ENCODE measurements around the gene MLPH.
A peak's percentile ranks its signal among the peaks of the same experiment; 100 is the strongest.

MLPH gene

DNA sequence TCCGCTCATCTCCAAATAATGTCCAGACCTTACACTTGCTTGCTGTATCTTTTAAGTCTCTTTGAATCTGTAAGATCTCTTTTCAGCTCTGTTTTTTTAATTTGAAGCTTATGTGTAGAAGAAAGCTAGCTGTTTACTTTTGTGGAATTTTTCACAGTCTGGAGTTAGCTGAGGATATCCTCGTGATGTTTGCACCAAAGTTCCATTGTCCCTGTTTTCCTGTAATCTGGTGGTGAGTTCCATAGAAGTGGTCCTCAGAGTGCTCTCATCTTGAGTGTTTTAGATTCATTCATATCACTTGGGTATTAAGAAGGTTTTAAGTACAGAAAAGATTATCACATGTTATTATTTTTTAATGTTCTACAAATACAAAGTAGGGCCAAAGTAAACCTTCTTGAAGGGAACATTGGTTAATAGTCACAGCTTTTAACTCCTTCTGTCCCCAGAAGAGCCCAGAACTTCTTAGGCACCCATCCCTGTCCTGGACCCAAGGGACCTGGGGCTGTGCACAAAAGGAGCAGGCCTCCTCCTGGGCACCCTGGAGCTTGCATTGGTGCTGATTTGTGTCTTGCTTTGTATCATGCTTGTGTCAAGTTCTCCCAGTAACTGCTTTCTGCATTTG lies 15.0 kb downstream of the MLPH start:
- no peak for DNase-seq

DNA sequence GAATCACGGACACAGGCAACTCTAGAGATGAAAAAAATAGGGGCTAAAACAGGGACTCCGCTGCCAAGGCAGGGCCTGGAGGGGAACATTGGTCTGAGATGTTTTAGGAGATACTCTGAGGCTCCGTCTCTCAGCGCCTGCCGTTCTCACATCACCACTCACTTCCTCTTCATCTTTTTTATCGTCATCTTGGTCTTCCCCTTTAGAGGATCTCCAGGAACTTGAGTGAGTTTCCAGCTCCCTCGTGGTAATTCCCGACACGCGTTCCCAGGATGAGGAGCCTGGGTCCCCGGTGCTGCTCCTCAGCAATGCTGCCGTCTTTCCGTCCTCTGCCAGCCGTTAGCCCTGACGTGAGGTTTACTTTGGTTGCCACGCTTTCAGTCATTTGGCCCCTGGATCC lies 16.1 kb downstream of the MLPH start:
- no peak for DNase-seq

DNA sequence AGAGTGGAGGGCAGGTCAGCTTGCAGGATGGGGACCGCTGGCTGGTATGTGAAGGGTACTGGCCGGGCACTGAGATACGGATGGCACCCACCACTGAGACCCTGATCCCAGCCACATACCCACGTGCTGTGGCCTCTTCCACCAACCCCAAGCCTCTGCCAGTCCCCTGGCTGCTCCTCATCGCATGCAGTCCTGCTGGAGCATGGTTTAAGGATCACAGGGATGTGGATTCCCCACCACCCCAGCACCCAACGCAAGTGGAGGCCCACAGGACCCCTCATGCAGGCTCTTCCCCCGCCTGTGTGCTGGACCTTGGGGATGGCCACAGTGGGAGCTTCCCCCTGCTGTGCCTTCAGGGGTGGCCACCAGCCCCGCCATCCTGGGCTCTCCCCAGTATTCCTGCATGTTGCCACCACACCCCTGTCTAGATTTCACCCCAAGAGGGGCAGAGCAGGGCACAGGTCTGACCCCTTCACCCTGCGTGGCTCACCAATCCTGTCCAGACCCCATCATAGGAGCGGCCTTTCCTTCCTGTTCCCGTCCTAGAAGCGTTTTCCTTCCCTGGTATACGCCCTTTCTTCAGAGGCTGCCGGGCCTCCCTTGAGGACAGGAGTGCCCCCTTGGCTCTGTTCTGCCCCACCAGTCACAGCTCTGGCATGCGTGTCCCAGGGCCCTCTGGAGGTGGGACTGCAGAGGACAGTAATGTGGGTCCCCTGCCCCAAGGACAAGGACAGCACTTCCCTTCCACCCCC lies 18.3 kb downstream of the MLPH start:
- no peak for DNase-seq

DNA sequence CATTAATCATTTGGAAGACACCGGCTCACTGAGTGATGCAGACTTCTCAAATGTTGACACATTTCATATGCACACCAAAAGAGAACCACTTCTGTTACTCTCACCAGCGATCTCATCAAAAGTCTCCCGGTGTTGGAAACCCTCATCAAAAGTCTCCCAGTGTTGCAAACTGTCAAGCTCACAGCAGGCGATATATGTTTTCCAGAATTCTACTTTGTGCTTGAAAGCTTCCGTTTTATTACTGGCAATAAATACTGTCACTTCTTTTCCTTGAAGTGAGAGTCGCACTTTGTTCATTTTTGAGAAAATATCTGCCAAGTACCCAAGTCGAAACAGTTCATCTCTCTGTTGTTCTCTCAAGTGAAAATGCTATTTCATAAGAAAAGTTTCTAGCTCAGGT lies 20.5 kb downstream of the MLPH start:
- no peak for DNase-seq

DNA sequence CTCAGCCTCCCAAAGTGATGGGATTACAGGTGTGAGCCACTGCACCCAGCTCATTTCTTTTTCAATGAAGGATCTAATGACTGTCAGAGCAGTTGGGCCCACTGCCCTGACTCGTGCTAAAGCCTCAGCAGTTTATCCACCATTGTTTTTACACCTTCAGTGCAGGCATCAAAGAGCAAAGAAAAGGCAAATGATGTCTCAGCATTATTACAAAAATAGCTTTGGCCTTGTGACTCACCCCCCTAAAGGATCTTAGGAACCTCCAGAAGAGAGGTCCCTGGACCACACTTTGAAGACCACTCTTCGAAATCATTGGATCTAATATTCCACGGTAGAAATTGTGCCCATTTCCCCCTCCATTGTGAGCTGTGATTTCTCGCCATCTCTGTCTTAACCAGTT lies 21.3 kb downstream of the MLPH start:
- no peak for DNase-seq

DNA sequence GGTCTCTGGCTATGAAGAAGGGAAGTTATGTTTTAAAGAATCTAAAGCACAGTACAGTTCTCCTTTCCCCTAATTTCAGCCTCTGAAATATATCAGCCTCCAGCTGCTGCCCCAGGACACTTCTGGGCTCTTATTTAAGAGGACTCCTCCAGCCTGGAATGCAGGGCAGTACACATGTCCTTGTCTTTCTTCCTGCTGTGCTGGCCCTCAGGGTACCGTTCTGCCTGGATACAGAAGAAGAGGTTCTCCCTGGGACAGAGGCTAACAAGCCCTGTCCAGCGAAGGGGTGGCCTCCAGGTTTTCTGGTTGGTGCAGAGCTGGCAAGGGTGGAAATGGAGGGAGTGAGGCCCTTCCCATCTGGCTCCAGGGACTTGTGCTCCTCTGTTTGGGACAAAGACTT lies 22.1 kb downstream of the MLPH start:
- no peak for DNase-seq

DNA sequence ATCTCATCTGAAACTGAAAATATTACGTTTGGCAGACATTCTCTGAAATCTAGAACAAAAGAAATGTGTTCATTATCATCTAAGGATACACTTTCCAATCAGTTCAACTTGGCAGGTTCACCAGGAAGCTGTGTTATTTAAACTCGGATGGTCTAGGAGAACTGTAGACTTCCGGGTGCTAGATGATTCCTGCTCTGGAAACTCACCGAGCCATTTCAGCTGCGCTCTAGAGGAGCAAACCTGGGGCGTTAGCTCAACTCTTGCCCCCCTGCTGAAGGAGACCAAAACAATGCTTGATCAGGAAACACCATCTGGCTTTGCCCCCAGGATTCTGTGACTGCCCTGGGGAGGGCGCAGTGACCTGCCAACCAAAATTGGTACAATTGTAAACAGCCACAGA lies 22.9 kb downstream of the MLPH start:
- DNase-seq = no peak

GRCh38 chr2:237510502-237511217 lies 23.6 kb downstream of the MLPH start:
- DNase-seq = peak in 1 of 2 donors; percentile 1

DNA sequence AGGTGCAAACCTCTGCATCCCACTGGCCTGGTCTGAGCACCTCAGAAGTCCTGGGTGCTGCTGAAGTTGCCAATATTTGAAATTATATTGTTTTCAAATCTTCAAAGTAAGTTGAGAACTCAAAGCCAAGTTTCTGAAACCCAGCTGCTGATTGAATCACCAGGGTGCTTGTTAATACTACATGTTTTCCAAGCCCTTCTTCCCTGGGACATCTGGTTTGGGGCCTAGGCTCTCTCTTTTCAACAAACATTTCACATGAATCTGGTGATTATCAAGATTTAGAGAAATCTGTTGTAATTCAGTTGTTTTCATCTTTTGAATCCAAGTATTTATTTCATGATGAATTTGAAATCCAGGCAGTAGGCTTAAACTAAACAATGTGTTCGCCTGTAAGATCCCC lies 24.4 kb downstream of the MLPH start:
- no peak for DNase-seq

DNA sequence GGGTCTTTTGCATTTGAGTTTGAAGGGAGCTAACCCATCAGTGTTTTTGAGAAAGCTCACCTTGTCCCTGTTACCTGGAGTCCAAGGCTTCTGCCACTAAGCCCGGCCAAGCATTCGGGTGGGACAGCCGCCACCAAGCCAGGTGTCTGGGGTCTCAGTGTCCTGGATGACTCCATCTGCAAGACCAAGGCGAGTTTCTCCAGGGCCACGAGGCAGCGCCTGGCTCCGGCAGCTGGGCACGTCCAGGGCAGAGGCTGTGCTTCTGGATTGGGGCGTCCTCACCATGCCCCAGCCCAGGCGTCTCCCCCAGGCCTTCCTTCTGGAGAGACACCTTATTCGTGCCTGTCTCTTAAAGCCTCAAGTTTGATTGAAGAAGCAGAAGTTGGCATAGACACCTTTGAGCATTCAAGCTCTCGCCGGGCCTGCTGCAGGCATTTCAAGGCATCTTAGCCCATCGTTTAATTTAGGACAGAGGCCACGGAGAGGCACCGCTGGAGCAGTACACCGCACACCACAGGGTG lies 24.9 kb downstream of the MLPH start:
- DNase-seq = no peak

- peak; percentile 72 to 74 for DNase-seq
Observed at GRCh38 chr2:237512774-237513466, 25.9 kb downstream of the MLPH start.

GRCh38 chr2:237513693-237514092 lies 26.6 kb downstream of the MLPH start:
- DNase-seq = no peak

GRCh38 chr2:237514474-237515130 lies 27.6 kb downstream of the MLPH start:
- DNase-seq = no peak

- no peak for DNase-seq
Observed at GRCh38 chr2:237515166-237515565, 28.1 kb downstream of the MLPH start.

DNA sequence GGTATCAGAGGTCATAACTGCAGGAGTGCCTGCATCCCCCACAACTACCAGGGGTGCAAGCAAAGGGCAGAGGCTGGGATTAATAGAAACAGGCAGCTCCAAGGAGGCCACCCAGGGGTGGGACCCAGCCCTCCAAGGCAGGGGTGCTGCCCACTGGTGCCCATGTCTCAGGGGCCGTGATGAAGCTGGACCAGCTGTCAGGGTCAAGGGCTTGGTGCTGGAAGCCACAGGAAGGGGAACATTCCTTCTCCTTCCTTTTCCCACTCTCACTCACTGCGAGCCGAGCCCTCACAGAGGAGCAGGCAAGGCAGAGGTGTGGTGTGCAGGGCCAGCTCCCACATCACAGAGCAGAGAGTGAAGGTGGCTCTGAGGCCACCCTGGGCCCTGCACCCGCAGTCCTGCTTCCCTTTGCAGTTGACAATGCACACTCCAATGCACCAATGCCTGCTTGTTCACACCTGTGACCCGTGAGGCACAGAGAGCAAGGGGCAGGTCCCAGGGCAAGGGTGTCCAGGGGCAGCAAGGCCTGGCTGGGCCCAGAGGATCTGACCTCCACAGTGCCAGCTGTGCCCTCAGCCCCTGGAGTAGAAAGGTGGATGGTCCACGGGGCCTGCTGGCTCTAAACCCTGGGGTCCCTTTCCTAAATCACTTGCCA lies 28.7 kb downstream of the MLPH start:
- no peak for DNase-seq

DNA sequence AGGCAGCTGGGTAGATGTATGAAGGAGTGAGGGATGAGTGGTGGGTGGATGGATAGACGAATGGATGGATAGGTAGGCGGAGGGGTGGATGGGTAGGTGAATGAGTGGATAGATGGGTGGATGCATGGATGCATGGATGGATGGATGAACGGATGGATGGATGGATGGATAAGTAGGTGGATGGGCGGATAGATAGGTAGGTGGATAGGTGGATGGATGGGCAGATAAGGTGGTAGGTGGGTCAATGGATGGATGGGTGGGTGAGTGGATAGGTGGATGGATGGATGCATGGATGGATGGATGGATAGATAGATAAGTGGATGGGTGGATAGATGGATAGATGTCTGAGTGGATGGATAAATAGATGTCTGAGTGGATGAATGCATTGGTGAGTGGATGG lies 30.1 kb downstream of the MLPH start:
- no peak for DNase-seq

DNA sequence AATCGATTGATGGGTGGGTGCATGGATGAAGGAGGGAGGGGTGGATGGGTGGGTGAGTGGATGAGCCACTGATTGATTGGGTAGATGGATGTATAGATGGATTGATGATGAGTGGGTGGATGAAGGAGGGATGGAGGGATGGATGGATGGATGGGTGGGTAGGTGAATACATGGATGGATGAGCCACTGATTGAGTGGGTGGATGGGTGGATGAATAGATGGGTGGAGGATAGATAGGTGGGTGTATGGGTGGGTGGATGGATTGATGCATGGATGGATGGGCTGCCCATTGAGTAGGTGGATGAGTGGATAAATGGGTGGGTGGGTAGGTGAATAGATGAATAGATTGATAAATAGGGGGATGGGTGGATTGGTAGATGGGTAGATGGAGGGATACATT lies 30.9 kb downstream of the MLPH start:
- DNase-seq = no peak

DNA sequence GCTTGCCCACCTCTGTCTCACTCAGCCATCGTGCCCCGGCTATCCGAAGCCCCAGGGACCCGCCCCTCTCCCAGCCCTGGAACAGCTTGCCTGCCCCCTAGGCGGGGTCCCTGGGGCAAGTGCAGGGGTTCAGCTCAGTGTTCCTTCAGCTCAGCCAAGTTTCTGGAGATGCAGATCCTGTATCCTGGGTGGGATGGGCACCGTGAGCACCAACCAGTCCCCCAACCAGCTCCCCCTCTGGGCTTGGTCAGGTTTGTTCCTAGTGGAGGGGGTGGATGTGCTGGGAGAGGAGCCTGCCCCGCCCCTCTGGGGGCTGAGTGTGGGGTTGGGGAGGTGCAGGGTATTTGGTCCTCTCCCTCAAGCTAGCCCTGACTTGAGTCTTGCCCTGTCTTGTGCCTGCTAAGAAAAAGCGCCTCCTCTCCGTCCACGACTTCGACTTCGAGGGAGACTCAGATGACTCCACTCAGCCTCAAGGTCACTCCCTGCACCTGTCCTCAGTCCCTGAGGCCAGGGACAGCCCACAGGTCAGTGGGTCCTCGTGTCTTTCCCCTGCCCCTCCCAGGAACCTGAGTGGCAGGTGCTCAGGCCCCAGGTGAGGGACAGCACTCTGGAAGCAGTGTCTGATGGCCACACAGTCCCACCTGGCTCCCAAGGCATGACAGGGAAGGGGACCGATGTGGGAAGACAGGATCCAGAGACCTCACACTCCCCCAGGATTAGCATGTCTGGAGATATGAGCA lies 32.6 kb downstream of the MLPH start:
- DNase-seq = no peak

DNA sequence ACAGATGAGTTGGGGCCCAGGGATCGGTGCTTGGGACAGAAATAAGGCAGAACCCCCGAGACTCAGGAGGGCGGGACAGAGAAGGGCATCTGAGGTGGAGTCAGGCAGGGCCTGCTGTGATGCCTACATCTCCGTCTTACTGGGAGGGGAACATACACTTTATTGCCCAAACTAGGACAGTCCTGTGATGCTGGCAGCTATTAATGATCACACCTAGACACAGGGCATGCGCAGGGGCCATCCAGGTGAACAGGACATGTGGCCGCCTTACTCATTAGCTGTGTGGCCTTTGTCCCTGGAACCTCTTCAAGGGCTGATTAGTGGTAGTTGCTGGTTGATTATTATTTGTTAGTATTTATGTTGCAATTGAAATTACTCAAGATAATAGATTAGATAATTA lies 33.2 kb downstream of the MLPH start:
- DNase-seq = no peak

- no peak for DNase-seq
Observed at GRCh38 chr2:237524631-237525030, 37.6 kb downstream of the MLPH start.

DNA sequence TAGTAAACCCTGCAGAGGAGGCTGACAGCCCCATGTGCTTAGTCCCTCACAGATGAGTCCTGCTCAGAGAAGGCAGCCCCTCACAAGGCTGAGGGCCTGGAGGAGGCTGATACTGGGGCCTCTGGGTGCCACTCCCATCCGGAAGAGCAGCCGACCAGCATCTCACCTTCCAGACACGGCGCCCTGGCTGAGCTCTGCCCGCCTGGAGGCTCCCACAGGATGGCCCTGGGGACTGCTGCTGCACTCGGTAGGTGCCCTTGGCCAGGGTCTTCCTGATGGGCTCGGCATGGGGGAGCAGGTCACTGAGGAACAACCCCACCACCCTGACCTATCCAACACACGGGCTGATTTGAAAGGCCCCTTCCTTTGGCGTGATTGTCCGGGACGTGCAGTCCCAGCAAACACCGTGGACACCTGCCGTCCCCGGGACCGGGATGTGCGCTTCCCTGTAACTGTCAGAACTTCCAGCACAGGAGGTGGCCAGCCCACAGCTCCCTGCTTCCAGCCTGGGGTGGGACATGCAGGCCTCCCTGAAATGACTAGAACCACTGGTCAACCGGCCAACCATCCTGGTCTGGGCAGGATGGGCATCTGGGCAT lies 38.6 kb downstream of the MLPH start:
- no peak for DNase-seq
